ENCODE results near the gene PDGFA.

PDGFA gene

GRCh38 chr7:525740-526139, 6.1 kb upstream of the PDGFA start:
- Histone ChIP-seq H3K9ac (ENCODE audit: low read depth in 1 of 2, low read length in 2 of 2) (no peak overlapping the region), H3K36me3 (ENCODE audit: control insufficient read depth in 1 of 2, insufficient read depth in 2 of 2, low read length in 2 of 2) (no peaks in the 10 kb centered on the region), H3K9me3 (ENCODE audit: control insufficient read depth in 1 of 2, low read length in 2 of 2) (no peaks in the 10 kb centered on the region), H3K4me3 (ENCODE audit: low read depth in 1 of 2, low read length in 2 of 2) (no peak overlapping the region), H3K4me1 (ENCODE audit: control insufficient read depth in 1 of 2, insufficient read depth in 2 of 2, low read length in 2 of 2) (peaks cover 5 to 6% of the 10 kb centered on the region in 2 donors), H3K27ac (ENCODE audit: low read depth, low read length) (no peak overlapping the region), H3K27me3 (ENCODE audit: control insufficient read depth in 1 of 2, insufficient read depth in 2 of 2, low read length in 2 of 2) (peaks cover 13 to 19% of the 10 kb centered on the region in 2 donors)

- H3K4me1 ChIP-seq (ENCODE audit: control insufficient read depth in 1 of 2, insufficient read depth in 2 of 2, low read length in 2 of 2) = peaks cover 5 to 6% of the 10 kb centered on the region in 2 donors
- H3K27ac ChIP-seq (ENCODE audit: low read depth, low read length) = no peak overlapping the region
- H3K4me3 ChIP-seq (ENCODE audit: low read depth in 1 of 2, low read length in 2 of 2) = no peak overlapping the region
- H3K36me3 ChIP-seq (ENCODE audit: control insufficient read depth in 1 of 2, insufficient read depth in 2 of 2, low read length in 2 of 2) = no peaks in the 10 kb centered on the region
- H3K9me3 ChIP-seq (ENCODE audit: control insufficient read depth in 1 of 2, low read length in 2 of 2) = no peaks in the 10 kb centered on the region
- peaks cover 16 to 24% of the 10 kb centered on the region in 2 donors for H3K27me3 ChIP-seq (ENCODE audit: control insufficient read depth in 1 of 2, insufficient read depth in 2 of 2, low read length in 2 of 2)
- no peak overlapping the region for H3K9ac ChIP-seq (ENCODE audit: low read depth in 1 of 2, low read length in 2 of 2)
These were observed 5.2 kb upstream of the PDGFA start for GRCh38 chr7:524800-525199.

DNA sequence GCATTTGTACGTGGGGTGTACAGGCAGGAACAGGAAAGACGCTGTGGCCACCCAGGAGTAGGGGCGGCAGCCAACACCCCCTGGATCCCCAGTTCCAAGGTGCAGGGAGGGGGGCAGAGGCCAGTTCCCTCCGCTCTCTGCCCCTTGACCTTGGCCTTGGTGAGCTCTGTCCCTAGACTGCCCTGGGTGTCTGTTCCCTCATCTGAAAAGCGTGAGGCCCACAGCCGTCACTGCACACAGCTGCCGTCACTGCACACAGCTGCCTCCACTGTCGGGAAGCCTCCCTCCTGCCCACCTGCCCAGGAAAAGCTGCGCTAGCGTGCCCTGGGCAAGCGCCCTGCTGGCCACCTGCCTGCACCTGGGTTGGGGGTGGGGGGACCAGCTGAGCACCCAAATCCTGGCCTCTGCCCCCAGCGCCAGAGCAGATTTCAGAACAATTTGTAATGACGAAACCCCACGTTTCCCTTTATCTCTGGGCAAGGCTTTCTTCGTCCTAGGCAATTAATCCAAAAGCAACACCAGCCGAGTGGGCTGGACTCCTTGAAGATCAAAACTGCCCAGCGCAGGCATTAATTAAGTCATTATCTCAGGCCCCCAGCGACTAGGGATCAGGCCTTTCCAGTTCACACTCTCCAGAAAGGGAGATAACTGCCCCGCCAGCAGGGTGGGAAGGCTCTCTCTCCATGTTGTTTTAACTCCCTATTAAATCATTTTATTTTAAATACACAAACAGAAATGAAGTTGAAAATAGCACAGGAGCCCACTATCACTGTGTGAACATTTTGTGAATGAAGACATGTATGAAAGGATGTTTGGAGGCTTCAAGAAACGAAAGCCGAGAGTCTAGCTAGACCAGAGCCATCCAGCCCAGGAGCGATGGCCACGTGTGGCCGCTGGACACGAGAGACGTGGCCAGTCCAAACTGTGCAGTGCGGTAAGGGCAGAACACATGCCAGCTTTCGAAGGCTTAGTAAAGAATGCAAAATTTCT, 4.0 kb upstream of the PDGFA start:
- Histone ChIP-seq H3K27ac (ENCODE audit: low read depth, low read length) (no peak overlapping the region), H3K36me3 (ENCODE audit: control insufficient read depth in 1 of 2, insufficient read depth in 2 of 2, low read length in 2 of 2) (no peaks in the 10 kb centered on the region), H3K27me3 (ENCODE audit: control insufficient read depth in 1 of 2, insufficient read depth in 2 of 2, low read length in 2 of 2) (peaks cover 16 to 24% of the 10 kb centered on the region in 2 donors), H3K9me3 (ENCODE audit: control insufficient read depth in 1 of 2, low read length in 2 of 2) (no peaks in the 10 kb centered on the region), H3K9ac (ENCODE audit: low read depth in 1 of 2, low read length in 2 of 2) (peak overlapping the region in 1 of 2 donors; percentile 11), H3K4me3 (ENCODE audit: low read depth in 1 of 2, low read length in 2 of 2) (no peak overlapping the region), H3K4me1 (ENCODE audit: control insufficient read depth in 1 of 2, insufficient read depth in 2 of 2, low read length in 2 of 2) (peaks cover 5 to 6% of the 10 kb centered on the region in 2 donors)

DNA sequence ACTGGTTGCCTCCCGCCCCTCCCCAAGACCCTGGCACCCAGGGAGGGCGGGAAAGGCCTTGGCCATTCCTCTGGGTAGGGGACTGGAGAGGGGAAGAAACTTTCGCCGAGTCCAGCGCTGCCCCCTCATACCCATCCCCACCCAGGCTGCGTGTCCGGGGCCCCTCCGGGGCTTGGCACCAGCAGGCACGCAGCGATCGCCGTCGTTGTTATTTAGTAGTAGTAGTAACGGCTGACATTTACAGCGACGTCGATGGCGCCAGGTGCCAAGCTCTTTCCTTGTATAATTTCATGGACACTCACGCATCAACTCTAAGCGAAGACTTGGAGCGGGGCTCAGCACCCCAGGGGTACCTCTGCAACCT, 3.3 kb upstream of the PDGFA start:
- H3K27ac ChIP-seq (ENCODE audit: low read depth, low read length) = no peak overlapping the region
- no peaks in the 10 kb centered on the region for H3K9me3 ChIP-seq (ENCODE audit: control insufficient read depth in 1 of 2, low read length in 2 of 2)
- H3K9ac ChIP-seq (ENCODE audit: low read depth in 1 of 2, low read length in 2 of 2) = peak overlapping the region in 1 of 2 donors; percentile 11
- H3K4me1 ChIP-seq (ENCODE audit: control insufficient read depth in 1 of 2, insufficient read depth in 2 of 2, low read length in 2 of 2) = peaks cover 5 to 6% of the 10 kb centered on the region in 2 donors
- peaks cover 16 to 24% of the 10 kb centered on the region in 2 donors for H3K27me3 ChIP-seq (ENCODE audit: control insufficient read depth in 1 of 2, insufficient read depth in 2 of 2, low read length in 2 of 2)
- H3K4me3 ChIP-seq (ENCODE audit: low read depth in 1 of 2, low read length in 2 of 2) = peak overlapping the region in 1 of 2 donors; percentile 55
- H3K36me3 ChIP-seq (ENCODE audit: control insufficient read depth in 1 of 2, insufficient read depth in 2 of 2, low read length in 2 of 2) = no peaks in the 10 kb centered on the region

DNA sequence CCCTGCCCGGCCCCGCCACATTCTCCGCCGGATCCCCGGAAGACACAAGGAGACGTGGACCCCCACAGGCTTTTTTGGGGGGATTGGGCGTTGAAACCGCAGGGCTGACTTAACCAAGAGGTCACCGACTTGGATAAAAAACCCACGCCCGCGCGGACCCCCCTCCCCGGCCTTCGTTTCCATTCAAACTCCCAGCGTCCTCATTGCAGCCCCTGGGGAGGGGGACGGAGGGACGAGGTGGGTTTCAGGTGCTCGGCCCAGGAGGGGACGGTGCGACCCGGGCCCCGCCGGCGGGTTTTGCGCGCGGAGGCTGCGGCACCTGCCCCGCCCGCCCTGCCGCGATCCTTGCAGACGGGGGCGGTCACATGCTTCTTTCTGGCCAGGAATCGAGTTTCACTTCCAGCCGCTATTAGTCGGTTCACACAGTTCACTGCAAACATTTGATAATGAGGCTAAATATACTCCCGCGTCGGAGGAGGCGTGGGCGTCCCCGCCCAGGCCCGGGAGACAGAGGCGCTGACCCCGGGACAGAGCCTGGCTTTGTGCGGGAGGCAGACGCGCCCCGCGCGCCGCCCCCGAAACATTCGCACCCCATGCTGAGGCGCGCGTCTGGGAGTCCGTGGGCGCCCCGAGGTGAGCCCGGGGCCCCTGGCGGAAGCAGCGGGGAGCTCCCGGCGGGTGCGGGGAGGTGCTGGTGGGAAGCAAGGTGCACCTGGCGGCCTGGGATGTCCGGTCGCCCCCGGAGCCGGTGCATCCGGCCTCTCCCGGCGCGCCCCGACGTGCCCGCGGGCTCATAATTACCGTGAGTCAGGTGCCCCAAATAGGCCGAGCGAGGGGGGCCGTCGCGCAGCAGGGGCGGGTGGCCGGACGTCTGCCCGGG, 2.7 kb upstream of the PDGFA start:
- H3K27me3 ChIP-seq (ENCODE audit: control insufficient read depth in 1 of 2, insufficient read depth in 2 of 2, low read length in 2 of 2) = peaks cover 16 to 24% of the 10 kb centered on the region in 2 donors
- peak overlapping the region; percentile 20 for H3K27ac ChIP-seq (ENCODE audit: low read depth, low read length)
- peak overlapping the region in 1 of 2 donors; percentile 25 for H3K9ac ChIP-seq (ENCODE audit: low read depth in 1 of 2, low read length in 2 of 2)
- peak overlapping the region; percentile 55 for H3K4me3 ChIP-seq (ENCODE audit: low read depth in 1 of 2, low read length in 2 of 2)
- no peaks in the 10 kb centered on the region for H3K9me3 ChIP-seq (ENCODE audit: control insufficient read depth in 1 of 2, low read length in 2 of 2)
- no peaks in the 10 kb centered on the region for H3K36me3 ChIP-seq (ENCODE audit: control insufficient read depth in 1 of 2, insufficient read depth in 2 of 2, low read length in 2 of 2)
- H3K4me1 ChIP-seq (ENCODE audit: control insufficient read depth in 1 of 2, insufficient read depth in 2 of 2, low read length in 2 of 2) = peaks cover 5 to 6% of the 10 kb centered on the region in 2 donors

DNA sequence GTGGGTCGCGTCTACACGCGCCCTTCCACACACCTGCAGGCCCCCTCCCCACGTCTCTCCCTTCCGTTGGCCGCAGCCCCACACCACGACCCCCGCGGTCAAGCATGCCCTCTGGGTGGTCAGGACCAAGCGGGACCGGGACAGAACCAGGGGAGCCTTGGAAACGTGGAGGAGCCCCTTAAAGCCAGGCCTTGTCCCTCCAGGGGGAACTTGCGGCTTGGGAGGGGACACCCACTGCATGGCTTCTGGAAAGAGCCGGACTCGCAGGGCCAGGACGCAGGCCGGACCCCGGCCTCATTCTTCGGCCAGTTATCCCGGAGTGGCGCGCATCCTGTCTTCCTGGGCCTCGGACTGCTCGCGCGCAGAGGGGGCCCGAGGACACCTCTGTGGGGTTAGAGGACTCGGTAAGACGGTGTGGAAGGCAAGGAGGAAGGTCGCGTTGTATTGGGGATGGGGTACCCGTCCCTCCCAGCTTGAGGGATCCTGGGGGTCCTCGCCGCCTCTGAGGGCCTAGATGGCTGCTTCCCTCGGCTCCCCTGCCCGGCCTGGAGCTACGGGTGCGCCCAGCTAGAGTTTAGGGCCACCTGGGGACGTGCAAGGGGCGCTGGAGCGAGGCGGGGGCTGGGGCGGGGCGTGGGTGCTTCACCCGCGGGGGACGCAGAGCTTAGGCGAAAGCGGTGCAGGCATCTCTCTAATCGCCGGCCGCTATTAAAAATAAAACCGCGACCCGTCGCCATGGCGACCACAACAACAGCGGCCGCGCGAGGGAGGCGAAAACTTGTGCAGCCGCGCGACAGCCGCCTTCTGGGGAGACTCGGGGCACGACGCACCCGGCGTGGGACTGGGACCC, 1.8 kb upstream of the PDGFA start:
- peaks cover 5 to 6% of the 10 kb centered on the region in 2 donors for H3K4me1 ChIP-seq (ENCODE audit: control insufficient read depth in 1 of 2, insufficient read depth in 2 of 2, low read length in 2 of 2)
- H3K27ac ChIP-seq (ENCODE audit: low read depth, low read length) = peak overlapping the region; percentile 20
- peaks cover 16 to 24% of the 10 kb centered on the region in 2 donors for H3K27me3 ChIP-seq (ENCODE audit: control insufficient read depth in 1 of 2, insufficient read depth in 2 of 2, low read length in 2 of 2)
- H3K9ac ChIP-seq (ENCODE audit: low read depth in 1 of 2, low read length in 2 of 2) = peak overlapping the region in 1 of 2 donors; percentile 19
- H3K9me3 ChIP-seq (ENCODE audit: control insufficient read depth in 1 of 2, low read length in 2 of 2) = no peaks in the 10 kb centered on the region
- no peaks in the 10 kb centered on the region for H3K36me3 ChIP-seq (ENCODE audit: control insufficient read depth in 1 of 2, insufficient read depth in 2 of 2, low read length in 2 of 2)
- peak overlapping the region; percentile 55 for H3K4me3 ChIP-seq (ENCODE audit: low read depth in 1 of 2, low read length in 2 of 2)

DNA sequence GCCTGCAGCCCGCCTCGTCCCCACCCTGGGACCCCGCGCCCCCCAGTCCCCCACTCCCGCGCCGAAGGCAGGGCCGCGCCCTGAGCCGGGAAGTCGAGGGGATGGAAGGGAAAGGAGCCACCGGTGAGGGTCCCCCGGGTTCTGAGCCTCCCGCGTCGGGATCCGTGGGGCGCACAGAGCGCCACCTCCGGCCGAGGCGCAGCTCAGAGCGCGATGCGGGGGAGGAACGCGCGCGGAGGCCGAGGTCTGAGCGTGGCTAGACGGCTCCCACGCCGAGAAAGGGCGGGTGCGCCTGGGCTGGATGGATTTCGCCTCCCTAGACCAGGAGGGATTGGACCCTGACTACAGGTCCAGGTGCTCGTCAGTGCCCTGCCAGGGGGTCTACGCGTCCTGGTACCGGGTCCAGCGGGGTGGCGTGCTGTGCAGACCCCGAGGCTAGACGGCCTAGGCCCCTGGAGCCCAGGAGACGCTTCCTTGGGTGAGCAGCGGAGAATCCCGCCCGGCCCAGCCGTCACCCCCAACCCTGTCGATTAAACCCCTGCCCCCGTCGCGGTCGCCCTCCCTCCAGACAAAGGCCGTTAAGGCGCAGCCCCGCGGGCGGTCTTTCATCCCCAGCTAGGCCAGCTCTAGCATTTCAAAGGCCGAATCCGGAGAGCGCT, 986 bp upstream of the PDGFA start:
- H3K4me3 ChIP-seq (ENCODE audit: low read depth in 1 of 2, low read length in 2 of 2) = peak overlapping the region; percentile 40
- no peaks in the 10 kb centered on the region for H3K36me3 ChIP-seq (ENCODE audit: control insufficient read depth in 1 of 2, insufficient read depth in 2 of 2, low read length in 2 of 2)
- H3K27me3 ChIP-seq (ENCODE audit: control insufficient read depth in 1 of 2, insufficient read depth in 2 of 2, low read length in 2 of 2) = peaks cover 16 to 24% of the 10 kb centered on the region in 2 donors
- H3K4me1 ChIP-seq (ENCODE audit: control insufficient read depth in 1 of 2, insufficient read depth in 2 of 2, low read length in 2 of 2) = peaks cover 6 to 11% of the 10 kb centered on the region in 2 donors
- no peaks in the 10 kb centered on the region for H3K9me3 ChIP-seq (ENCODE audit: control insufficient read depth in 1 of 2, low read length in 2 of 2)
- peak overlapping the region in 1 of 2 donors; percentile 19 for H3K9ac ChIP-seq (ENCODE audit: low read depth in 1 of 2, low read length in 2 of 2)
- peak overlapping the region; percentile 42 for H3K27ac ChIP-seq (ENCODE audit: low read depth, low read length)

DNA sequence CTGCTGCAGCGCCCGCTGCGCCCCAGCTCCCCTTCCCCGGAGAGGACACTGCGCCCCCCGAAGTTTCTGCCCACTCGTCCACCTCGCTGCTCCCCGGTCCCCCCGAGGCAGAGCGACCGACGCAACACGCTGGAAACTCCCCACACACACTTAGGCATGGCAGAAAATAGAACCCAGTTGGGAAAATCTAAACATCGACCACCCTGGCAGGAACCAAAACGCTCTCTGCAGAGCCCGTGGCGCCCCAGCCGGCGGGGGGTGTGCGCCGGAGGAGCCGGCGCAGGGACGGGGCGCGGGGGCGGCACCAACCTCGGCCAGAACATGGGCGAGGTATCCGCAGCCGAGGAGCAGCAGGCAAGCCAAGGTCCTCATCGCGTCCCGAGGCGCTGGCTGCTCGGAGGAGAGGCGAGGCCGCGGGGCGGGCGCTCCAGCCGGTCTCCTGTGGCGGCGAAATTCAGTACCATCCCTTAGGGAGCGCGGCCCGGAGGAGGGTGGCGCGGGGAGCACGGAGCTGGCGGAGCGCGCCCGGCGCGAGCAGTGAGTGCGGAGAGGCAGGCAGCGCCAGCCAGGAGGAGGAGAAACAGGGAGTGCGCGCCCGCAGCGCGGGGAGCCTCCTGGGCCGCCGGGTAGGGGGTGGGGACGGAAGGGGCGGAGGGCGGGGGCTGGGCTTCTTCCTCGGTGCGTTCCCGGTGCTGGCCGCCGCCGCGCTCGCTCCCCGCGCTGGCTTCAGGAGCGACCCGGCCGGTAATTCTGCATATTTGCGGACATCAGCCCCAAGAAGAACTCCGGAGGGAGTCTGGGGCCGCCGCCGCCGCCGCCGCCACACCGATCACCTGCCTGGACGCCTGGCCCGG, 789 bp downstream of the PDGFA start:
- Histone ChIP-seq H3K9me3 (ENCODE audit: control insufficient read depth in 1 of 2, low read length in 2 of 2) (no peaks in the 10 kb centered on the region), H3K4me1 (ENCODE audit: control insufficient read depth in 1 of 2, insufficient read depth in 2 of 2, low read length in 2 of 2) (peaks cover 17 to 28% of the 10 kb centered on the region in 2 donors), H3K9ac (ENCODE audit: low read depth in 1 of 2, low read length in 2 of 2) (peak overlapping the region; percentile 66 to 84), H3K4me3 (ENCODE audit: low read depth in 1 of 2, low read length in 2 of 2) (peak overlapping the region; percentile 71 to 76), H3K27ac (ENCODE audit: low read depth, low read length) (peak overlapping the region; percentile 85), H3K27me3 (ENCODE audit: control insufficient read depth in 1 of 2, insufficient read depth in 2 of 2, low read length in 2 of 2) (peaks cover 16 to 24% of the 10 kb centered on the region in 2 donors), H3K36me3 (ENCODE audit: control insufficient read depth in 1 of 2, insufficient read depth in 2 of 2, low read length in 2 of 2) (no peaks in the 10 kb centered on the region)
